Loucy (cell line): ENCODE measurements around the gene LRBA.

Source experiments
- EZH2phosphoT487 ChIP-seq: fragments of 200-600 bp; IDR thresholded peaks from 2 replicates; pipeline ENCODE4 v1.6.1; 2018; ENCODE audit warnings: antibody characterized with exemption, mild to moderate bottlenecking, moderate library complexity, borderline replicate concordance
- TF ChIP-seq, protein P1 (sequence below): fragments of 200-600 bp; sonication (generic); conservative IDR thresholded peaks from 2 replicates; pipeline ENCODE4 v1.5.1; 2014; ENCODE audit warnings: mild to moderate bottlenecking, antibody characterized with exemption, low read length

DNA sequence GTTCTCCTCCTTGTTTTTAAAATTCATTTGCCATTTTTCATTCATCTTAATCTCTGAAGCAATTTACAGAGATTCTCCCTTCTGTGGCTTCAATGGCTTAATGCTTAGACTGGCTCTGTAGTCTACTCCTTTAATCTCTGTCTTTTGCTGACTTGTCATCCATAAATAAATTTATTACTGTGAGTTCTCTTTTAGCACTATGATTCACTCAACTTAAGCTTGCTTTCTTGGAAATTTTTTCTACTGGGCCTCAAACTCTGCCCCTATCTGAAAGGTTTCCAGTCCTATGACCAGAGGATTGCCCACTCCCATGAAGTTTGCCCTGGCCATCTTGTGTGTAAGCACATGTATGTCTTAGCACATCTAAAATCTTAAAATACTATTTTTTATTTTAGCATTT is 685.7 kb downstream of the LRBA start:
- TF ChIP-seq, protein P1, sequence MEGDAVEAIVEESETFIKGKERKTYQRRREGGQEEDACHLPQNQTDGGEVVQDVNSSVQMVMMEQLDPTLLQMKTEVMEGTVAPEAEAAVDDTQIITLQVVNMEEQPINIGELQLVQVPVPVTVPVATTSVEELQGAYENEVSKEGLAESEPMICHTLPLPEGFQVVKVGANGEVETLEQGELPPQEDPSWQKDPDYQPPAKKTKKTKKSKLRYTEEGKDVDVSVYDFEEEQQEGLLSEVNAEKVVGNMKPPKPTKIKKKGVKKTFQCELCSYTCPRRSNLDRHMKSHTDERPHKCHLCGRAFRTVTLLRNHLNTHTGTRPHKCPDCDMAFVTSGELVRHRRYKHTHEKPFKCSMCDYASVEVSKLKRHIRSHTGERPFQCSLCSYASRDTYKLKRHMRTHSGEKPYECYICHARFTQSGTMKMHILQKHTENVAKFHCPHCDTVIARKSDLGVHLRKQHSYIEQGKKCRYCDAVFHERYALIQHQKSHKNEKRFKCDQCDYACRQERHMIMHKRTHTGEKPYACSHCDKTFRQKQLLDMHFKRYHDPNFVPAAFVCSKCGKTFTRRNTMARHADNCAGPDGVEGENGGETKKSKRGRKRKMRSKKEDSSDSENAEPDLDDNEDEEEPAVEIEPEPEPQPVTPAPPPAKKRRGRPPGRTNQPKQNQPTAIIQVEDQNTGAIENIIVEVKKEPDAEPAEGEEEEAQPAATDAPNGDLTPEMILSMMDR = no peak
- TF ChIP-seq EZH2phosphoT487 = no peak
